Keratinocyte (primary cell): ENCODE measurements around the gene RAPGEF1. TPM values are rescaled to one million over a fixed set of nuclear protein-coding genes. Genes with fewer than 3 reads are reported as not detected.

Experiments
- DNase-seq: peaks from one replicate; pipeline ENCODE4 v3.0.0-alpha.2; 2011; ENCODE audit warnings: low read depth, missing footprints, low spot score
- FAIRE-seq: peaks from 2 replicates; lab custom pipeline; 2011; peaks lifted over from hg19 to GRCh38; lab: Jason Lieb, UNC
- H2AFZ ChIP-seq: 2 replicates; pipeline ENCODE4 v1.6.0; 2012; ENCODE audit warnings: low read length, control low read depth, inconsistent platforms; ENCODE audit not compliant: control insufficient read depth
- H3K27ac ChIP-seq: 2 replicates; pipeline ENCODE4 v1.5.1; 2011; ENCODE audit warnings: low read length; ENCODE audit not compliant: control insufficient read depth, insufficient read depth
- H3K27me3 ChIP-seq: 3 replicates; pipeline ENCODE4 v1.6.0; 2011; ENCODE audit warnings: low read length; ENCODE audit not compliant: control insufficient read depth, insufficient read depth; ENCODE audit errors: extremely low read depth
- H3K36me3 ChIP-seq, 2 experiments: 2 replicates in 1 of 2; 3 replicates in 1 of 2; pipeline ENCODE4 v1.5.1; 2011; ENCODE audit warnings: low read length in 2 of 2, mild to moderate bottlenecking in 1 of 2; ENCODE audit not compliant: control insufficient read depth in 2 of 2, insufficient read depth in 2 of 2; ENCODE audit errors: extremely low read depth in 1 of 2
- H3K4me1 ChIP-seq: 3 replicates; pipeline ENCODE4 v1.5.1; 2011; ENCODE audit warnings: low read length; ENCODE audit not compliant: control insufficient read depth, insufficient read depth; ENCODE audit errors: extremely low read depth
- H3K4me2 ChIP-seq: 3 replicates; pipeline ENCODE4 v1.6.0; 2011; ENCODE audit warnings: low read depth, low read length; ENCODE audit not compliant: control insufficient read depth, insufficient read depth; ENCODE audit errors: extremely low read depth
- H3K4me3 ChIP-seq, 3 experiments: fragments of 200-600 bp in 1 of 3; sonication (generic) in 1 of 3; 2 replicates in 2 of 3; 3 replicates in 1 of 3; pipeline ENCODE4 v1.5.1; 2011 to 2016; ENCODE audit warnings: low read length in 3 of 3, mild to moderate bottlenecking in 3 of 3, control low read depth in 2 of 3, inconsistent platforms in 1 of 3, low read depth in 1 of 3, mixed read lengths in 1 of 3, mixed run types in 1 of 3, moderate library complexity in 1 of 3; ENCODE audit not compliant: control insufficient read depth in 2 of 3, insufficient read depth in 2 of 3; ENCODE audit errors: extremely low read depth in 1 of 3
- H3K79me2 ChIP-seq: 2 replicates; pipeline ENCODE4 v1.6.0; 2012; ENCODE audit warnings: low read length; ENCODE audit not compliant: control insufficient read depth, insufficient read depth
- H3K9ac ChIP-seq: 3 replicates; pipeline ENCODE4 v1.6.0; 2011; ENCODE audit warnings: low read length; ENCODE audit not compliant: control insufficient read depth, insufficient read depth; ENCODE audit errors: extremely low read depth
- H3K9me1 ChIP-seq: 3 replicates; pipeline ENCODE4 v1.6.0; 2011; ENCODE audit warnings: low read length; ENCODE audit not compliant: control insufficient read depth, insufficient read depth; ENCODE audit errors: extremely low read depth
- H3K9me3 ChIP-seq: 2 replicates; pipeline ENCODE4 v1.5.1; 2012; ENCODE audit warnings: low read depth, low read length; ENCODE audit not compliant: control insufficient read depth
- H4K20me1 ChIP-seq: 3 replicates; pipeline ENCODE4 v1.6.0; 2011; ENCODE audit warnings: low read length; ENCODE audit not compliant: control insufficient read depth, insufficient read depth; ENCODE audit errors: extremely low read depth
- EZH2 ChIP-seq: IDR thresholded peaks from one replicate; pipeline ENCODE4 v1.6.1; 2012; ENCODE audit warnings: inconsistent platforms, mild to moderate bottlenecking, low read length, moderate library complexity
- dilution Hi-C: fragments of 300-500 bp; cut with MboI; formaldehyde crosslinking; loops from one replicate; pipeline ENCODE4 v1.7.0; 2020; ENCODE audit warnings: low sequenced_read_pairs; ENCODE audit not compliant: extremely low pct_ligation_motif_present
- polyA plus RNA-seq, 5 experiments: library from polyadenylated mRNA; depleted of rRNA in 3 of 5; stranded (reverse) in 3 of 5; stranded (forward) in 1 of 5; unstranded in 1 of 5; fragments of >200 nt; gene quantifications; 1 replicate in 1 of 5; 2 replicates in 3 of 5; 3 replicates in 1 of 5; pipeline versions ENCODE4 v1.2.1 to v1.2.3, GENCODE V29; 2011 to 2012; ENCODE audit warnings: missing spikeins in 2 of 5, low read depth in 1 of 5, low replicate concordance in 1 of 5
- TF ChIP-seq, protein P1 (sequence below), 3 experiments: IDR thresholded peaks in 1 of 3; conservative IDR thresholded peaks in 1 of 3; optimal IDR thresholded peaks in 1 of 3; 2 replicates in 2 of 3; 3 replicates in 1 of 3; pipeline versions ENCODE3 to v1.5.1; 2011; ENCODE audit warnings: low read length in 3 of 3, mild to moderate bottlenecking in 3 of 3, moderate library complexity in 2 of 3, control low read depth in 1 of 3, inconsistent platforms in 1 of 3; ENCODE audit not compliant: insufficient read depth in 2 of 3; ENCODE audit errors: extremely low read depth in 1 of 3

RAPGEF1 gene
- polyA plus RNA-seq, 1 donor (not counting 4 experiments of a cell fraction or from before 2014, with no cell fraction given): 18.5 TPM

DNA sequence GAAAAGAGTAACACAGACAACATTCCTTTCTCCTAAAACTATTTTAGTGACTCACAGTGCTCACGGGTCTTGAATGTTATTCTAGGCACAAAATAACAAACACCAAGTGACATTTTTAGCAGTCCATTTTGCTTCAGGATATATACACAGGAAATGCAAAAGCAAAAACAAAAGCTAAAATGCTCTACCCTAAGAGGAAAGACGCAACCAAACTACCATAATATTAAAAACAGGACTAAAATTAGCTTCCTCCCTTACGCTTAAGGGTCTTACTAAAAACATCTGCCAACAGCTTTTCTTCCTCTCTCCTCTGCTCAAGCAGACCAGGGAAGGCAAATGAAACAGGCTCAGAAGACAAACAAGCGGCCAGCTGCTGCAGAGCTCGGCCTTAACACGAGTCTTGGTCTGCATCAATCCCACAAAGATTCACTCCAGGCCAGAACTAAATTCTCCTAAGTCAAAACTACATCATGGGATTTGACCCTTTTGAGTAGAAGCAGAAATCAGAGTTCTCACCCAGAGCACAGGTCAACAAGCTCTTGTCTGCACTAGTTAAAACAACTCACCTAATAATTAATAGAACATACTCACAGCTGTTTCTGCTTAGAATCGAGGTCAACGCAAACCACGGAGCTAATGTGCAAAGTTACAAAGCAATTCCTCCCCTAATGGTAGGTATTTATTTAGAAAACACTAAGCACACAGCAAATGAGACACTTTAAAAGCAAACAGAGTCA lies 62.3 kb downstream of the RAPGEF1 start:
- Histone ChIP-seq H3K27ac (peak overlapping the region; percentile 37), H3K4me3 (no peak overlapping the region), H3K36me3 (no peaks in the 10 kb centered on the region), H2AFZ (no peak overlapping the region), H3K9me3 (no peaks in the 10 kb centered on the region), H3K79me2 (peaks cover 17% of the 10 kb centered on the region), H3K9me1 (peaks cover 2% of the 10 kb centered on the region), H3K27me3 (no peaks in the 10 kb centered on the region), H3K9ac (peak overlapping the region; percentile 38), H3K4me1 (peaks cover 43% of the 10 kb centered on the region), H3K4me2 (peak overlapping the region; percentile 85), H4K20me1 (peaks cover 2% of the 10 kb centered on the region)
- TF ChIP-seq, protein P1, sequence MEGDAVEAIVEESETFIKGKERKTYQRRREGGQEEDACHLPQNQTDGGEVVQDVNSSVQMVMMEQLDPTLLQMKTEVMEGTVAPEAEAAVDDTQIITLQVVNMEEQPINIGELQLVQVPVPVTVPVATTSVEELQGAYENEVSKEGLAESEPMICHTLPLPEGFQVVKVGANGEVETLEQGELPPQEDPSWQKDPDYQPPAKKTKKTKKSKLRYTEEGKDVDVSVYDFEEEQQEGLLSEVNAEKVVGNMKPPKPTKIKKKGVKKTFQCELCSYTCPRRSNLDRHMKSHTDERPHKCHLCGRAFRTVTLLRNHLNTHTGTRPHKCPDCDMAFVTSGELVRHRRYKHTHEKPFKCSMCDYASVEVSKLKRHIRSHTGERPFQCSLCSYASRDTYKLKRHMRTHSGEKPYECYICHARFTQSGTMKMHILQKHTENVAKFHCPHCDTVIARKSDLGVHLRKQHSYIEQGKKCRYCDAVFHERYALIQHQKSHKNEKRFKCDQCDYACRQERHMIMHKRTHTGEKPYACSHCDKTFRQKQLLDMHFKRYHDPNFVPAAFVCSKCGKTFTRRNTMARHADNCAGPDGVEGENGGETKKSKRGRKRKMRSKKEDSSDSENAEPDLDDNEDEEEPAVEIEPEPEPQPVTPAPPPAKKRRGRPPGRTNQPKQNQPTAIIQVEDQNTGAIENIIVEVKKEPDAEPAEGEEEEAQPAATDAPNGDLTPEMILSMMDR (optimal IDR thresholded peaks at IDR 0.05 in 1 of 3, IDR thresholded peaks at IDR 0.05 in 1 of 3, conservative IDR thresholded peaks at IDR 0.05 in 1 of 3; ENCODE audit: extremely low read depth in 1 of 3, insufficient read depth in 2 of 3, low read length in 3 of 3): no peak
- TF ChIP-seq EZH2: no peak
- FAIRE-seq (no peak), DNase-seq (no peak)
- dilution Hi-C loops: no loop called here

DNA sequence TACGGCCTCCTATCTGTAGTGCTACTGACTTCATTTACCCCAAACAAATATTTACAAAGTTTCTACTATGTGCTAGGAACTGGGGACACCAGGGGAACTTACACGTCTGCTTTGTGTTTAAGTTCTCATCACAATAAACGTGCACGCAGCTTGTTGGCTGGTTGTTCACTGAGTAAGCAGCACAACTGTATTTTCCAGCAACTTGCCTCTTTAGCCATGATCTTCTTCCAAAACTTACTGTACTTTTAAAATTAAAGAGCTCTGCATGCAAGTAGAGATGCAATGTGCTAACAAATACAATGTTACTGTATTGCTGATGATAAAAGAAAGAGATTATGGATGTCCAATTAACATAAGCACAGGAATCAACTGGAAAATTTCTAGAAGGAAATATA lies 62.8 kb downstream of the RAPGEF1 start:
- H3K4me2 ChIP-seq: peak overlapping the region; percentile 85
- no peak overlapping the region for H3K4me3 ChIP-seq
- peaks cover 2% of the 10 kb centered on the region for H3K9me1 ChIP-seq
- no peak for TF ChIP-seq EZH2
- TF ChIP-seq, protein P1 (optimal IDR thresholded peaks at IDR 0.05 in 1 of 3, IDR thresholded peaks at IDR 0.05 in 1 of 3, conservative IDR thresholded peaks at IDR 0.05 in 1 of 3; ENCODE audit: extremely low read depth in 1 of 3, insufficient read depth in 2 of 3, low read length in 3 of 3): no peak
- no peaks in the 10 kb centered on the region for H3K9me3 ChIP-seq
- no peak overlapping the region for H2AFZ ChIP-seq
- dilution Hi-C loops: no loop called here
- FAIRE-seq (no peak), DNase-seq (no peak)
- H3K79me2 ChIP-seq: peaks cover 17% of the 10 kb centered on the region
- H3K27ac ChIP-seq: peak overlapping the region; percentile 37
- H3K27me3 ChIP-seq: no peaks in the 10 kb centered on the region
- H3K36me3 ChIP-seq: no peaks in the 10 kb centered on the region
- peaks cover 43% of the 10 kb centered on the region for H3K4me1 ChIP-seq
- peaks cover 2% of the 10 kb centered on the region for H4K20me1 ChIP-seq
- peak overlapping the region; percentile 12 for H3K9ac ChIP-seq
